ENCODE measurements around the gene SDF4. TPM values are rescaled to one million over a fixed set of nuclear protein-coding genes. Genes with fewer than 3 reads are reported as not detected.
A peak's percentile ranks its signal among the peaks of the same experiment; 100 is the strongest.

Gene SDF4
- total and polyA plus RNA-seq, 2 of the 13 experiments (the other 11 are each of a cell fraction or from before 2014, with no cell fraction given): 80.8 to 107 TPM

- TF ChIP-seq SP5 (CRISPR knock-in tag; IDR thresholded peaks at IDR 0.05; ENCODE audit: borderline replicate concordance, low read depth) (peak; percentile 52), CEBPG (CRISPR knock-in tag; IDR thresholded peaks at IDR 0.05) (no peak), MAX (IDR thresholded peaks at IDR 0.05) (peak; percentile 86), ARID3A (IDR thresholded peaks at IDR 0.05; ENCODE audit: low read depth, low read length) (no peak), ZFP36L1 (CRISPR knock-in tag; IDR thresholded peaks at IDR 0.05) (no peak), ZNF552 (CRISPR knock-in tag; IDR thresholded peaks at IDR 0.05; ENCODE audit: borderline replicate concordance) (peak; percentile 64; the same call in 1 of the 2 replicates), DMAP1 (CRISPR knock-in tag; IDR thresholded peaks at IDR 0.05) (0 out of 2 replicates have a peak, but pooled peaks have one; percentile 34), BRF2 (CRISPR knock-in tag; IDR thresholded peaks at IDR 0.05) (0 out of 2 replicates have a peak, but pooled peaks have one; percentile 50), ZNF260 (CRISPR knock-in tag; IDR thresholded peaks at IDR 0.05; ENCODE audit: borderline replicate concordance, low read depth) (no peak), SP2 (CRISPR knock-in tag; IDR thresholded peaks at IDR 0.05) (peak; percentile 78), RFXAP (CRISPR knock-in tag; IDR thresholded peaks at IDR 0.05; ENCODE audit: borderline replicate concordance) (peak; percentile 33; the same call in 1 of the 2 replicates), ZNF784 (CRISPR knock-in tag; IDR thresholded peaks at IDR 0.05; ENCODE audit: borderline replicate concordance) (no peak), ONECUT2 (CRISPR knock-in tag; IDR thresholded peaks at IDR 0.05) (no peak), SOX6 (IDR thresholded peaks at IDR 0.05) (no peak), SOX6 (CRISPR knock-in tag; IDR thresholded peaks at IDR 0.05) (no peak), SCMH1 (CRISPR knock-in tag; IDR thresholded peaks at IDR 0.05; ENCODE audit: borderline replicate concordance) (no peak), TEAD3 (CRISPR knock-in tag; optimal IDR thresholded peaks at IDR 0.05; ENCODE audit: borderline replicate concordance) (peak; percentile 18), GTF2F1 (IDR thresholded peaks at IDR 0.05; ENCODE audit: low read length) (no peak), FOXP4 (CRISPR knock-in tag; IDR thresholded peaks at IDR 0.05) (no peak; the same call in 1 of the 2 replicates), NFIB (CRISPR knock-in tag; IDR thresholded peaks at IDR 0.05; ENCODE audit: borderline replicate concordance) (no peak), ZKSCAN1 (IDR thresholded peaks at IDR 0.05; ENCODE audit: low read length) (no peak), MYPOP (CRISPR knock-in tag; IDR thresholded peaks at IDR 0.05) (0 out of 2 replicates have a peak, but pooled peaks have one; percentile 57), BORCS8-MEF2B (CRISPR knock-in tag; IDR thresholded peaks at IDR 0.05) (peak; percentile 84; the same call in 1 of the 2 replicates)
Measured at GRCh38 chr1:1273512-1274298, 41.9 kb upstream of the SDF4 start, which contains the start of gene UBE2J2 (continued).
